HCT116 (cell line): ENCODE data around the gene ADK. TPM values are rescaled to one million over a fixed set of nuclear protein-coding genes. Genes with fewer than 3 reads are reported as not detected.

Experiments used
- ATAC-seq: fragments of 200-7000 bp; cut with Tn5 transposase; 2 replicates; pipeline ENCODE4 v1.9.1; 2020; ENCODE audit warnings: mild to moderate bottlenecking, moderate library complexity
- BruUV-seq: library from RNA; stranded (reverse); fragments of 400-500 nt; replicated peaks from 2 replicates; lab custom pipeline; 2021; lab: Mats Ljungman, UMichigan
- CTCF ChIA-PET: fragments of 300-600 bp; sonication (Branson Sonifier 250); formaldehyde crosslinking; loops from one replicate; lab custom pipeline; 2021; ENCODE audit warnings: antibody characterized with exemption; lab: Charles Lee
- POLR2A ChIA-PET: fragments of 300-600, 350-600 bp; sonication (Branson Sonifier 250); formaldehyde crosslinking; loops from one replicate; lab custom pipeline; 2021; ENCODE audit warnings: antibody characterized with exemption; lab: Charles Lee
- RAD21 ChIA-PET, 2 experiments: fragments of 300-600 bp; sonication (Branson Sonifier 250); formaldehyde crosslinking; loops; one replicate each; lab custom pipeline; 2023; ENCODE audit warnings: low total read pairs in 2 of 2; ENCODE audit not compliant: uncharacterized antibody in 2 of 2, unreplicated experiment in 2 of 2, low non-redundant PET in 1 of 2; lab: Charles Lee
- DNase-seq: peaks from one replicate; pipeline ENCODE4 v3.0.0-alpha.2; 2010; ENCODE audit warnings: low read depth, low spot score
- H2AFZ ChIP-seq: fragments of 200-600 bp; shearing (Covaris generic), sonication (generic); 2 replicates; pipeline ENCODE4 v1.6.1; 2017; ENCODE audit warnings: low read depth, mixed run types, mixed read lengths, antibody characterized with exemption, low read length; ENCODE audit not compliant: poor library complexity, severe bottlenecking
- H3K27ac ChIP-seq: 2 replicates; pipeline ENCODE4 v1.5.1; 2012; ENCODE audit warnings: low read depth, low read length
- H3K27me3 ChIP-seq: fragments of 200-600 bp; sonication (generic); 2 replicates; pipeline ENCODE4 v1.6.1; 2016; ENCODE audit warnings: mixed run types, low read length, mixed read lengths; ENCODE audit not compliant: insufficient read depth
- H3K36me3 ChIP-seq, 2 experiments: fragments of 200-500 bp in 1 of 2; fragments of 200-600 bp in 1 of 2; sonication (Bioruptor generic) in 1 of 2; sonication (generic) in 1 of 2; 2 replicates each; pipeline versions ENCODE4 v1.5.1 to v1.6.1; 2014 to 2016; ENCODE audit warnings: low read length in 2 of 2, inconsistent platforms in 1 of 2, mixed read lengths in 1 of 2, mixed run types in 1 of 2; ENCODE audit not compliant: insufficient read depth in 2 of 2, control insufficient read depth in 1 of 2
- H3K4me1 ChIP-seq, 2 experiments: fragments of 200-600 bp in 1 of 2; sonication (generic) in 1 of 2; 2 replicates each; pipeline versions ENCODE4 v1.5.1 to v1.6.1; 2012 to 2017; ENCODE audit warnings: low read length in 2 of 2, inconsistent platforms in 1 of 2, mild to moderate bottlenecking in 1 of 2, mixed read lengths in 1 of 2, mixed run types in 1 of 2, moderate library complexity in 1 of 2; ENCODE audit not compliant: insufficient read depth in 2 of 2, control insufficient read depth in 1 of 2
- H3K4me2 ChIP-seq: fragments of 200-600 bp; sonication (generic); 2 replicates; pipeline ENCODE4 v1.6.1; 2017; ENCODE audit warnings: mixed run types, low read length, mixed read lengths
- H3K4me3 ChIP-seq, 2 experiments: fragments of 200-600 bp in 1 of 2; sonication (generic) in 1 of 2; replicated peaks in 1 of 2; 2 replicates each; pipeline ENCODE4 v1.5.1; 2011 to 2016; ENCODE audit warnings: low read length in 2 of 2, control low read depth in 1 of 2, low read depth in 1 of 2, mild to moderate bottlenecking in 1 of 2, mixed read lengths in 1 of 2, mixed run types in 1 of 2
- H3K79me2 ChIP-seq: fragments of 200-600 bp; sonication (generic); 2 replicates; pipeline ENCODE4 v1.6.1; 2017; ENCODE audit warnings: mild to moderate bottlenecking, mixed run types, low read length, moderate library complexity, mixed read lengths; ENCODE audit not compliant: insufficient read depth
- H3K9ac ChIP-seq: fragments of 200-600 bp; sonication (generic); 2 replicates; pipeline ENCODE4 v1.6.1; 2016; ENCODE audit warnings: low read length, mixed read lengths
- H3K9me2 ChIP-seq: fragments of 200-600 bp; sonication (generic), shearing (Covaris generic); 2 replicates; pipeline ENCODE4 v1.6.1; 2017; ENCODE audit warnings: mixed run types, mild to moderate bottlenecking, moderate library complexity; ENCODE audit not compliant: insufficient read depth
- H3K9me3 ChIP-seq, 2 experiments: fragments of 200-500 bp in 1 of 2; fragments of 200-600 bp in 1 of 2; sonication (Bioruptor generic) in 1 of 2; sonication (generic) in 1 of 2; 2 replicates each; pipeline ENCODE4 v1.6.1; 2014 to 2017; ENCODE audit warnings: low read length in 2 of 2, mixed read lengths in 2 of 2, inconsistent platforms in 1 of 2, low read depth in 1 of 2, mild to moderate bottlenecking in 1 of 2, mixed run types in 1 of 2, moderate library complexity in 1 of 2; ENCODE audit not compliant: control insufficient read depth in 1 of 2, insufficient read depth in 1 of 2
- H4K20me1 ChIP-seq: fragments of 200-600 bp; sonication (generic), shearing (Covaris generic); 2 replicates; pipeline ENCODE4 v1.6.1; 2017; ENCODE audit warnings: mixed run types, mild to moderate bottlenecking, moderate library complexity; ENCODE audit not compliant: insufficient read depth
- CEBPB ChIP-seq: IDR thresholded peaks from 2 replicates; pipeline ENCODE4 v1.6.1; 2012; ENCODE audit warnings: low read depth
- EGR1 ChIP-seq: IDR thresholded peaks from 2 replicates; pipeline ENCODE4 v1.6.1; 2012; ENCODE audit warnings: low read depth
- ELF1 ChIP-seq: IDR thresholded peaks from 2 replicates; pipeline ENCODE4 v1.6.1; 2012; ENCODE audit warnings: low read depth, borderline replicate concordance
- EZH2 ChIP-seq: fragments of 200-600 bp; sonication (generic); IDR thresholded peaks from 2 replicates; pipeline ENCODE4 v1.6.1; 2017; ENCODE audit warnings: antibody characterized with exemption, mixed run types
- EZH2phosphoT487 ChIP-seq: fragments of 200-600 bp; IDR thresholded peaks from 2 replicates; pipeline ENCODE4 v1.6.1; 2018; ENCODE audit warnings: antibody characterized with exemption, borderline replicate concordance
- JUND ChIP-seq: IDR thresholded peaks from 2 replicates; pipeline ENCODE4 v1.6.1; 2012
- POLR2AphosphoS5 ChIP-seq: IDR thresholded peaks from 2 replicates; pipeline ENCODE4 v1.6.1; 2011; ENCODE audit warnings: mild to moderate bottlenecking, low read depth, low read length, moderate library complexity
- RAD21 ChIP-seq: IDR thresholded peaks from 2 replicates; pipeline ENCODE4 v1.6.1; 2012; ENCODE audit warnings: low read depth, mild to moderate bottlenecking
- SIN3A ChIP-seq: IDR thresholded peaks from 2 replicates; pipeline ENCODE4 v1.6.1; 2012; ENCODE audit warnings: low read depth
- SP1 ChIP-seq: IDR thresholded peaks from 2 replicates; pipeline ENCODE4 v1.6.1; 2012; ENCODE audit warnings: low read depth
- TCF7L2 ChIP-seq: IDR thresholded peaks from 2 replicates; pipeline ENCODE4 v1.7.0; 2011; ENCODE audit warnings: borderline replicate concordance, inconsistent platforms; ENCODE audit not compliant: insufficient read depth, insufficient read length; ENCODE audit errors: extremely low read depth
- YY1 ChIP-seq: IDR thresholded peaks from 2 replicates; pipeline ENCODE4 v1.6.1; 2011; ENCODE audit warnings: low read length, low read depth, moderate library complexity, mild to moderate bottlenecking; ENCODE audit not compliant: insufficient replicate concordance; ENCODE audit errors: extremely low read depth
- ZNF274 ChIP-seq: fragments of 200-500 bp; sonication (Bioruptor generic); IDR thresholded peaks from 2 replicates; pipeline ENCODE4 v1.6.1; 2014; ENCODE audit warnings: mild to moderate bottlenecking, low read depth, low read length, inconsistent platforms
- intact Hi-C: fragments of 100-400 bp; cut with micrococcal nuclease; formaldehyde crosslinking; loops from 2 replicates; pipeline ENCODE4 v1.10.0; 2022
- total RNA-seq: library from RNA; stranded (reverse); gene quantifications from one replicate; pipeline ENCODE4 v1.2.1, GENCODE V29; 2021; ENCODE audit not compliant: unreplicated experiment
- TF ChIP-seq, protein P1 (sequence below): IDR thresholded peaks from 2 replicates; pipeline ENCODE4 v1.6.1; 2012
- TF ChIP-seq, protein P2 (sequence below): IDR thresholded peaks from 2 replicates; pipeline ENCODE4 v1.6.1; 2012
- TF ChIP-seq, protein P3 (sequence below): IDR thresholded peaks from 2 replicates; pipeline ENCODE4 v1.6.1; 2011; ENCODE audit warnings: mild to moderate bottlenecking, low read length, moderate library complexity; ENCODE audit not compliant: insufficient replicate concordance; ENCODE audit errors: extremely low read depth
- TF ChIP-seq, protein P4 (sequence below), 3 experiments: fragments of 200-600 bp in 1 of 3; sonication (generic) in 1 of 3; IDR thresholded peaks in 2 of 3; conservative IDR thresholded peaks in 1 of 3; 2 replicates each; pipeline ENCODE4 v1.5.1; 2012 to 2017; ENCODE audit warnings: low read depth in 2 of 3, low read length in 2 of 3, antibody characterized with exemption in 1 of 3, borderline replicate concordance in 1 of 3, control low read depth in 1 of 3, mild to moderate bottlenecking in 1 of 3, mixed read lengths in 1 of 3, mixed run types in 1 of 3, moderate library complexity in 1 of 3; ENCODE audit not compliant: insufficient read depth in 1 of 3

Gene ADK
- total RNA-seq, 1 experiment from 2014 or later = 55.0 TPM

DNA sequence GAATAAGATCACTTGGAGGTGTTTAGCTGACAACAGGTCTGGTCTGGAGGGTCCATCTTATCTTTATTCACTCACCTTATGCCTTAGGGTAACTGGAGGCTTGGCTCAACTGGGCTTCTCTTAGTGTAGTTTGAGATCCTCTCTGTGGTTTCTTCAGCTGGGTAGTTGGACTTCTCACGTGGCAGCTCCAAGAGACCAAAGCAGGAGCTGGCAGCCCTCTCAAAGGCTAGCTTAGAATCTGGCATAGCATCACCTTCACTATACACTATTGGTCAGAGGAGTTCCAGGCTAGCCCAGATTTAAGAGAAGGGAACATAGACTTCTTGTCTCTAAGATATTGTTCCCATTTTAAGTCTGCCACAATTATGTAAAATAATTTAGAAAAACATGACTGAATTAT is 16.4 kb downstream of the ADK start:
- ChIA-PET RAD21 (no interaction called here), POLR2A (interaction anchor here (2.8 kb wide), 1 partner anchor 9 kb away, joined by 12 read pairs; no protein-coding TSS in a partner anchor), CTCF (no interaction called here)
- Histone ChIP-seq H3K79me2 (peaks cover 30% of the 10 kb centered on the region), H3K4me3 (no peak overlapping the region), H2AFZ (no peak overlapping the region), H3K9me3 (no peaks in the 10 kb centered on the region), H3K27me3 (no peaks in the 10 kb centered on the region), H3K27ac (no peak overlapping the region), H3K36me3 (no peaks in the 10 kb centered on the region), H3K9ac (no peak overlapping the region), H4K20me1 (no peaks in the 10 kb centered on the region), H3K4me1 (peaks cover 8 to 13% of the 10 kb centered on the region in 2 experiments; a peak in 3 of 4 replicates), H3K4me2 (no peak overlapping the region), H3K9me2 (no peaks in the 10 kb centered on the region)
- no TSS peak for BruUV-seq
- DNase-seq (no peak), ATAC-seq (no peak)
- intact Hi-C loops = no loop called here
- TF ChIP-seq POLR2AphosphoS5 = no peak
- no peak for TF ChIP-seq ZNF274
- TF ChIP-seq SP1 = no peak
- no peak for TF ChIP-seq JUND
- TF ChIP-seq EGR1 = no peak
- no peak for TF ChIP-seq EZH2
- TF ChIP-seq ELF1 = no peak
- TF ChIP-seq, protein P1, sequence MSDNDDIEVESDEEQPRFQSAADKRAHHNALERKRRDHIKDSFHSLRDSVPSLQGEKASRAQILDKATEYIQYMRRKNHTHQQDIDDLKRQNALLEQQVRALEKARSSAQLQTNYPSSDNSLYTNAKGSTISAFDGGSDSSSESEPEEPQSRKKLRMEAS = no peak
- TF ChIP-seq CEBPB = no peak
- no peak for TF ChIP-seq SIN3A

DNA sequence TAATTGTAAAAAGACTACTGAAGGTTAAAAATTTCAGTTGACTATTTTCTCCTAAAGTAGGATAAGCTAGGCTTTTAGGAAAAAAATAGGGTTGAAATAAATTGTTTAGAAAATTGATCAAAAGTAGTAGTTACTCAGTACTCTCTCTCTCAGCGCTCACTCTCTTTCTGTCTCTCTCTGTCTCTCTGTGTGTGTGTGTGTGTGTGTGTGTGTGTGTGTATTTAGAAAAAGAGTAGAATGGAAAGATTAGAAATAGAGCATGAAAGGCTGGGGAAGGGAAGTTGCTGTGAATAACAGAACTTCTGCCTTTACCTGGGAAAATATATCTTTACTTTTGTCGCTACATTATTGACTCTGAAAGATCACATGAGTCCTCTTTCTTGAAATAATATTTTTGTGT is 20.6 kb downstream of the ADK start:
- intact Hi-C loops = no loop called here
- H3K27ac ChIP-seq = no peak overlapping the region
- CTCF ChIA-PET = no interaction called here
- TF ChIP-seq, protein P2, sequence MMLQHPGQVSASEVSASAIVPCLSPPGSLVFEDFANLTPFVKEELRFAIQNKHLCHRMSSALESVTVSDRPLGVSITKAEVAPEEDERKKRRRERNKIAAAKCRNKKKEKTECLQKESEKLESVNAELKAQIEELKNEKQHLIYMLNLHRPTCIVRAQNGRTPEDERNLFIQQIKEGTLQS = no peak
- TF ChIP-seq RAD21 (no peak), YY1 (no peak), TCF7L2 (no peak), ELF1 (no peak), JUND (no peak), EZH2phosphoT487 (no peak), ZNF274 (no peak)
- TF ChIP-seq, protein P3, sequence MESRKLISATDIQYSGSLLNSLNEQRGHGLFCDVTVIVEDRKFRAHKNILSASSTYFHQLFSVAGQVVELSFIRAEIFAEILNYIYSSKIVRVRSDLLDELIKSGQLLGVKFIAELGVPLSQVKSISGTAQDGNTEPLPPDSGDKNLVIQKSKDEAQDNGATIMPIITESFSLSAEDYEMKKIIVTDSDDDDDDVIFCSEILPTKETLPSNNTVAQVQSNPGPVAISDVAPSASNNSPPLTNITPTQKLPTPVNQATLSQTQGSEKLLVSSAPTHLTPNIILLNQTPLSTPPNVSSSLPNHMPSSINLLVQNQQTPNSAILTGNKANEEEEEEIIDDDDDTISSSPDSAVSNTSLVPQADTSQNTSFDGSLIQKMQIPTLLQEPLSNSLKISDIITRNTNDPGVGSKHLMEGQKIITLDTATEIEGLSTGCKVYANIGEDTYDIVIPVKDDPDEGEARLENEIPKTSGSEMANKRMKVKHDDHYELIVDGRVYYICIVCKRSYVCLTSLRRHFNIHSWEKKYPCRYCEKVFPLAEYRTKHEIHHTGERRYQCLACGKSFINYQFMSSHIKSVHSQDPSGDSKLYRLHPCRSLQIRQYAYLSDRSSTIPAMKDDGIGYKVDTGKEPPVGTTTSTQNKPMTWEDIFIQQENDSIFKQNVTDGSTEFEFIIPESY = no peak
- TF ChIP-seq, protein P4, sequence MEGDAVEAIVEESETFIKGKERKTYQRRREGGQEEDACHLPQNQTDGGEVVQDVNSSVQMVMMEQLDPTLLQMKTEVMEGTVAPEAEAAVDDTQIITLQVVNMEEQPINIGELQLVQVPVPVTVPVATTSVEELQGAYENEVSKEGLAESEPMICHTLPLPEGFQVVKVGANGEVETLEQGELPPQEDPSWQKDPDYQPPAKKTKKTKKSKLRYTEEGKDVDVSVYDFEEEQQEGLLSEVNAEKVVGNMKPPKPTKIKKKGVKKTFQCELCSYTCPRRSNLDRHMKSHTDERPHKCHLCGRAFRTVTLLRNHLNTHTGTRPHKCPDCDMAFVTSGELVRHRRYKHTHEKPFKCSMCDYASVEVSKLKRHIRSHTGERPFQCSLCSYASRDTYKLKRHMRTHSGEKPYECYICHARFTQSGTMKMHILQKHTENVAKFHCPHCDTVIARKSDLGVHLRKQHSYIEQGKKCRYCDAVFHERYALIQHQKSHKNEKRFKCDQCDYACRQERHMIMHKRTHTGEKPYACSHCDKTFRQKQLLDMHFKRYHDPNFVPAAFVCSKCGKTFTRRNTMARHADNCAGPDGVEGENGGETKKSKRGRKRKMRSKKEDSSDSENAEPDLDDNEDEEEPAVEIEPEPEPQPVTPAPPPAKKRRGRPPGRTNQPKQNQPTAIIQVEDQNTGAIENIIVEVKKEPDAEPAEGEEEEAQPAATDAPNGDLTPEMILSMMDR (IDR thresholded peaks at IDR 0.05 in 2 of 3, conservative IDR thresholded peaks at IDR 0.05 in 1 of 3; ENCODE audit: borderline replicate concordance in 1 of 3, insufficient read depth in 1 of 3, low read depth in 2 of 3, low read length in 2 of 3) = no peak

More for the DNA sequence above, 20.6 kb downstream of the ADK start:
- H3K4me1 ChIP-seq = peaks cover 7 to 14% of the 10 kb centered on the region in 2 experiments
- ATAC-seq (no peak), DNase-seq (no peak)
- no peak overlapping the region for H2AFZ ChIP-seq
- no peaks in the 10 kb centered on the region for H4K20me1 ChIP-seq
- H3K9ac ChIP-seq = no peak overlapping the region
- RAD21 ChIA-PET = no interaction called here
- H3K4me3 ChIP-seq = no peak overlapping the region
- peaks cover 9% of the 10 kb centered on the region for H3K79me2 ChIP-seq
- no TSS peak for BruUV-seq
- no peaks in the 10 kb centered on the region for H3K36me3 ChIP-seq
- POLR2A ChIA-PET = no interaction called here
- H3K27me3 ChIP-seq = no peaks in the 10 kb centered on the region
- no peaks in the 10 kb centered on the region for H3K9me2 ChIP-seq
- H3K9me3 ChIP-seq = no peaks in the 10 kb centered on the region
- no peak overlapping the region for H3K4me2 ChIP-seq
